Urinary bladder (tissue), 4 donors: ENCODE measurements around the gene CXCR2. TPM values are rescaled to one million over a fixed set of nuclear protein-coding genes. Genes with fewer than 3 reads are reported as not detected.

Experiments
- DNase-seq: peaks from one replicate; pipeline ENCODE4 v3.0.0-alpha.2; 2015; ENCODE audit errors: extremely low spot score
- H3K27ac ChIP-seq: one replicate; pipeline ENCODE4 v1.5.1; 2013; ENCODE audit warnings: low read depth, mild to moderate bottlenecking, moderate library complexity
- H3K36me3 ChIP-seq: one replicate; pipeline ENCODE4 v1.6.1; 2013; ENCODE audit warnings: mild to moderate bottlenecking, moderate library complexity; ENCODE audit not compliant: insufficient read depth
- H3K4me1 ChIP-seq: one replicate; pipeline ENCODE4 v1.6.1; 2013; ENCODE audit warnings: mild to moderate bottlenecking, moderate library complexity; ENCODE audit not compliant: insufficient read depth
- H3K4me3 ChIP-seq: one replicate; pipeline ENCODE4 v1.5.1; 2013; ENCODE audit warnings: low read depth, low read length
- WGBS: extraction: QIAGEN DNeasy Blood & Tissue Kit; methylation state at CpG from one replicate; pipeline ENCODE4 v1.1.7; 2013; 5-methylcytosine and 5-hydroxymethylcytosine counted together
- polyA plus RNA-seq: library from polyadenylated mRNA; stranded (reverse); fragments of 200-250 nt; gene quantifications from one replicate; pipeline ENCODE4 v1.2.3, GENCODE V29; 2013
- total RNA-seq: library from RNA; depleted of rRNA; stranded (reverse); fragments of >200 nt; gene quantifications from one replicate; pipeline ENCODE4 v1.2.3, GENCODE V29; 2014
- donor health status: healthy with polysubstance abuse.
- donor health status: healthy.

The CXCR2 gene
- total and polyA plus RNA-seq, 2 donors, result 0.48 to 0.77 TPM

- Histone ChIP-seq H3K27ac (no peak overlapping the region), H3K36me3 (no peaks in the 10 kb centered on the region), H3K4me3 (no peak overlapping the region), H3K4me1 (no peaks in the 10 kb centered on the region)
- 90% methylated on average over 4 of the region's 4 CpGs for WGBS
- no peak for DNase-seq
These were observed 54.0 kb downstream of the CXCR2 start for GRCh38 chr2:218179782-218180181.

GRCh38 chr2:218180467-218181114 is 54.8 kb downstream of the CXCR2 start:
- H3K4me3 ChIP-seq, result no peak overlapping the region
- no peak overlapping the region for H3K27ac ChIP-seq
- no peaks in the 10 kb centered on the region for H3K36me3 ChIP-seq
- WGBS, result 52% methylated on average over 9 of the region's 9 CpGs
- H3K4me1 ChIP-seq, result no peaks in the 10 kb centered on the region
- no peak for DNase-seq

- Histone ChIP-seq H3K4me3 (no peak overlapping the region), H3K27ac (no peak overlapping the region), H3K36me3 (no peaks in the 10 kb centered on the region), H3K4me1 (peaks cover 2% of the 10 kb centered on the region)
- DNase-seq, result no peak
- 85% methylated on average over 1 of the region's 1 CpG for WGBS
These were observed 58.5 kb downstream of the CXCR2 start for GRCh38 chr2:218184331-218184730.

GRCh38 chr2:218186355-218186766 is 60.5 kb downstream of the CXCR2 start:
- 41% methylated on average over 8 of the region's 8 CpGs for WGBS
- no peak overlapping the region for H3K4me3 ChIP-seq
- DNase-seq, result no peak
- H3K4me1 ChIP-seq, result peaks cover 2% of the 10 kb centered on the region
- no peak overlapping the region for H3K27ac ChIP-seq
- H3K36me3 ChIP-seq, result no peaks in the 10 kb centered on the region

Other genes with a start within 250 kb of the CXCR2 start
- gene TNS1, start 123.0 kb upstream of the CXCR2 start, total RNA-seq, result 191 TPM
- 576 TPM for gene TNS1, start 123.0 kb upstream of the CXCR2 start, polyA plus RNA-seq
- not detected for gene RUFY4, start 56.8 kb upstream of the CXCR2 start, total RNA-seq
- 0.09 TPM for gene RUFY4, start 56.8 kb upstream of the CXCR2 start, polyA plus RNA-seq
- gene CXCR1, start 40.9 kb downstream of the CXCR2 start, total RNA-seq, result 0.26 TPM
- gene CXCR1, start 40.9 kb downstream of the CXCR2 start, polyA plus RNA-seq, result 0.13 TPM
- gene ARPC2, start 91.2 kb downstream of the CXCR2 start, total RNA-seq, result 206 TPM
- 256 TPM for gene ARPC2, start 91.2 kb downstream of the CXCR2 start, polyA plus RNA-seq
- gene GPBAR1, start 135.0 kb downstream of the CXCR2 start, total RNA-seq, result 1.6 TPM
- gene GPBAR1, start 135.0 kb downstream of the CXCR2 start, polyA plus RNA-seq, result 19.3 TPM
- 75.9 TPM for gene AAMP, start 144.1 kb downstream of the CXCR2 start, total RNA-seq
- gene AAMP, start 144.1 kb downstream of the CXCR2 start, polyA plus RNA-seq, result 139 TPM
- gene PNKD, start 144.5 kb downstream of the CXCR2 start, total RNA-seq, result 24.6 TPM
- gene PNKD, start 144.5 kb downstream of the CXCR2 start, polyA plus RNA-seq, result 92.7 TPM
- 127 TPM for gene TMBIM1, start 166.5 kb downstream of the CXCR2 start, total RNA-seq
- 180 TPM for gene TMBIM1, start 166.5 kb downstream of the CXCR2 start, polyA plus RNA-seq
- not detected for gene CATIP, start 230.8 kb downstream of the CXCR2 start, total RNA-seq
- gene CATIP, start 230.8 kb downstream of the CXCR2 start, polyA plus RNA-seq, result not detected